HS-5 (cell line): Measurements from ENCODE around the gene GMCL2.
"Not testable (repeated sequence)": the region's sequence is repeated elsewhere in the genome, so short reads cannot be mapped to it uniquely, and the experiment has no call there.

Source experiments
- DNase-seq: peaks from one replicate; pipeline ENCODE4 v3.0.0-alpha.2; 2012; ENCODE audit warnings: low read depth

The GMCL2 gene, protein sequence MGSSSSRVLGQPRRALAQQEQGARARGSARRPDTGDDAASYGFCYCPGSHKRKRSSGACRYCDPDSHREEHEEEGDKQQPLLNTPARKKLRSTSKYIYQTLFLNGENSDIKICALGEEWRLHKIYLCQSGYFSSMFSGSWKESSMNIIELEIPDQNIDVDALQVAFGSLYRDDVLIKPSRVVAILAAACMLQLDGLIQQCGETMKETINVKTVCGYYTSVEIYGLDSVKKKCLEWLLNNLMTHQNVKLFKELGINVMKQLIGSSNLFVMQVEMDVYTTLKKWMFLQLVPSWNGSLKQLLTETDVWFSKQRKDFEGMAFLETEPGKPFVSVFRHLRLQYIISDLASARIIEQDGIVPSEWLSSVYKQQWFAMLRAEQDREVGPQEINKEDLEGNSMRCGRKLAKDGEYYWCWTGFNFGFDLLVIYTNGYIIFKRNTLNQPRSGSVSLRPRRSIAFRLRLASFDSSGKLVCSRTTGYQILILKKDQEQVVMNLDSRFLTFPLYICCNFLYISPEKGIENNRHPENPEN

DNA sequence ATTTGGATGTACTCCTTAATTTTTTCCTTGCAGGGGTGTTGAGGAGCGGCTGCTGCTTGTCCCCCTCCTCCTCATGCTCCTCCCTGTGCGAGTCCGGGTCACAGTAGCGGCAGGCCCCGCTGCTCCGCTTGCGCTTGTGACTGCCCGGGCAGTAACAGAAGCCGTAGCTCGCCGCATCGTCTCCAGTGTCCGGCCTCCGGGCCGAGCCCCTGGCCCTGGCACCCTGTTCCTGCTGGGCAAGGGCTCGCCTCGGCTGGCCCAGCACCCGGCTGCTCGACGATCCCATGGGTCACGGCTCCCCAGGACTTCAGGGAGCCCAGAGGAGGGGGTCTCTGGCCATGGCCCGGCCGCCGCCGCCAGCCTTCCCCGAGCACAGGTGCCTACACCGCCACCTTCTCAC is at the start of gene GMCL2:
Gene GMCL2, minus strand, starts transcription at position 358 of the 400 bp plus-strand sequence. Its CDS starts 72 bp downstream, at position 286.
- no peak for DNase-seq

DNA sequence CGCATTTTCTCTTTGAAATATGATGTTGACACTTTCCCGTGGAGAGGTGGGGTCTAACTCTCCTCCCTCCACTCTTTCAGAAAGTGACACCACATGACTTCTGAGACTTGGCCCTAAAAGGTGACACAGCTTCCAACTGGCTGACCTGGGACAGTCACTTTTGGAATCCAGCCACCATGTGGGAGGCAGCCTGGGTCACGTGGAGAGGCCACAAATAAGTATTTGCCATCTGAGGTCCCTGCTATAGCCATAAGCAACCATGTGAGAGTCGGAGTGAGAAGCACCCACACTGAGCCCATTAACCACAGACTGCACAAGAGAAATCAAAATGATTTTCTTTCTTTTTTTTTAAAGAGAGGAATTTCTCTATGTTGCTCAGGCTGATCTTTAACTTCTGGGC is 49.5 kb upstream of the GMCL2 start:
- no peak for DNase-seq

DNA sequence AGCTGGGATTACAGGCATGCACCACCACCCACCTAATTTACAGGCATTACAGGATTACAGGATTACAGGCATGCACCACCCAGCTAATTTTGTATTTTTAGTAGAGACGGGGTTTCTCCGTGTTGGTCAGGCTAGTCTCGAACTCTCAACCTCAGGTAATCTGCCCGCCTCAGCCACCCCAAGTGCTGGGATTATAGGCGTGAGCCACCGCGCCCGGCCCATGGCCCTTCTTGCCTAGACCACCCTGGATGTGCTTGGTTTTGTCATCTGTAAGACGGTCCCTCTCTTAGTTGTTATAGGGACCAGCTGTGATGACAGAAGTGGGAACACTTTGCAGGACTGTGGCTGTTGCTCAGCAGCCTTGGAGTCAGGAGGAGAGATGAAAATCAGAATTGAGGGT is 49.0 kb upstream of the GMCL2 start:
- DNase-seq, result no peak

DNA sequence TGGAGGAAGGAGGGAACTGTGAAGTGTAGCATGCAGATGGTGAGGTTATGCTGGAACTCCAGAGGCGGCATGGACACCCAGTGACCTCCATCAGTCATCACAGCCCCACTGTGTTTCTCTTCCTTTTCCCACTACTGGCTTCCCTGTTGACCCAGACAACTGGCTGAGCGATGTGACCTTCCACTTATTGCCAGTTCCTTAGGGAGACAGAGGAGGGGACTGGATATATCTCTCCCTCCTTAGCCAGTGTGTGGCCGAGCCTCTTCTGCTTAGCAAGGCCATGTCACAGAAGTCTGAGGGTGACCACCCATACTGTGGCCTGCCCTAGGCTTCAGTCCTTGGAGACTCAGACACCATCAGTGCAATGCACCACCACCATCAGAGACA is 48.4 kb upstream of the GMCL2 start:
- no peak for DNase-seq

DNA sequence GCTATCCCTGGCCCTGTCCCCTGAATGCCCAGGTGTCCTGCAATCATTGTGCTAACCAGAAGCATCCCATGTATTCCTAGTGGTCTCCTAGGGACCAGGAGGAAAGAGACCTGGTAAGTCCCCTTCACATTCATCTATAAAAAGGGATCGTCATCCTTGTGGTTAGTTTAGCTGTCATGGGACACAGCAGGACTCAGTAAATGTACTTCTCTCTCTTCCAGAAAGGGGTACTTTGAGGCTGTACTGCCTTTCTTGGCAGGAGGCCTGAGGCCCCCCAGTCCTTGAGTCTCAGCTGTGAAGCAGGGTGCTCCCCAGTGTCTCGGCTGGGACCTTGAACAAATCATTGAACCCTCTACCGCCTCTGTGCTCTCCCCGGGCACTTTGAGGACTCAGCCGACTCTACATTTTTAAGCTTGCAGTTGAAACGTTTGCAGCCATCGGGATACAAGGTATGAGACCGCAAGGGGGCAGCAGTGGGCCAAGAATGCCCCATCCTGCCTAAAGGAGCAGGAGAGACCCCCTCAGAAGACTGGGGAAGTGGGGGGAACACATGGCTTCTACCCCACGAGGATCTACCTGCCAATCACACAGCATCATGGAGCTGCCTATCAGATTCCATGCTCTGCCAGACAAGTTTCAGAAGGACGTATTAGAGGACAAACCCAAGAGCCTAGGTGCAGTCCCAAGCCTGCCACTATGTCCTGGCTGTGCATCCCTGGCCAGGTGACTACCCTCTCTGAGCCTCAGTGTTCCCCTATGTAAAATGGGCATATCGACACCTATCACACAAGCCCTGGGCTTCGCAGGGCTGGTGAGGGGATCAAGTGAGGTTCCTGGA is 47.8 kb upstream of the GMCL2 start:
- no peak for DNase-seq

DNA sequence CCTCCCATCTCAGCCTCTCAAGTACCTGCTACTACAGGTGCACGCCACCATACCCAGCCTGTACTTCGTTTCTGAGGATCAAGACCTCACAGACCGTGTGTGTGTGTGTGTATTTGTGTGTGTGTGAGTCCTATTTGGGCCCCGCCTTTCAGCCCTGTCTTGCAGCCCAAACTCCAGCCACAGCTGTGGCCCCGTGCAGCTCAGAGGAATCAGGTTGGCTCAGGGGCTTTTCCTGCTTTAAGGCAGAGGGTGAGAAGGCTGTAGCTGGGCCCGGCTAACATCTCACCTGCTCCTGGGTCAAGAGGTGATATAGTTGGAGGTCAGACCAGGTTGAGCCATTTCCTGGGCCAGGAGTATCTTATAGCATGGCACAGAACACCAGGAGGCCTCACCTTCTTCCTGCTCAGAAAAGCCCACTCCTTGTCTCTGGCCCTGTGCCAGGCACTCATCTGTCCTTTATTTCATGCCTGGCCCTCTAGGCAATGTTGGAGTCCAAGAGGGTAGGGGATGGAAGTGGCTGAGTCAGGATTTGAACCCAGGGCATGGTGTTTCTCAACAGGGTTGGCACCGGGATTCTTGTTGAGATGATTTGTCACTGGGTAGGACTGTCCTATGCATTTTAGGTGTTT is 47.1 kb upstream of the GMCL2 start:
- DNase-seq, result no peak

DNA sequence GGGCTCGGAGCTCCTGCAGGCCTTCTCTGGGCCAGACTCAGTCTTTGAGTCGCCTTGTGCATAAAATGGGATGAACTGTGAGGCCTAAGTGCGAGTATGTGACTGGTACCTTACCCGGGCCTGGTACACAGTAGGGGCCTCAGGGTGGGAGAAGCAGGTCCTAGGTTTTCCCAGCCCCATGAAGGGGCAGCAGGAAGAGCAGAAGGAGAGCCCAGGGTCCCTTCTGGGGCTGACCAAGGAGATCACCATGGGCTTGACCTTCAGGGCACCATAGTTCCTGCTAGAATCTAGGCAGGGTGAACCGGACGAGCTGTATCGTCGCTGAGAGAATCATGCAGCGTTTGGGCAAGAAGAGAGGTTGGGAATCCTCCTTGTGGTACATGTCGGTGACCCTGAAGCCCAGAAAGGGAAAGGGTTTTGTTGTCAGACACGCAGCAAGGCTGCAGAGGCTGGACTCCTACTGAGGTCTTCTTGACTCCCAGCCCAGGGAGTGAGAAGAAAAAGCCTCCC is 45.8 kb upstream of the GMCL2 start:
- no peak for DNase-seq

DNA sequence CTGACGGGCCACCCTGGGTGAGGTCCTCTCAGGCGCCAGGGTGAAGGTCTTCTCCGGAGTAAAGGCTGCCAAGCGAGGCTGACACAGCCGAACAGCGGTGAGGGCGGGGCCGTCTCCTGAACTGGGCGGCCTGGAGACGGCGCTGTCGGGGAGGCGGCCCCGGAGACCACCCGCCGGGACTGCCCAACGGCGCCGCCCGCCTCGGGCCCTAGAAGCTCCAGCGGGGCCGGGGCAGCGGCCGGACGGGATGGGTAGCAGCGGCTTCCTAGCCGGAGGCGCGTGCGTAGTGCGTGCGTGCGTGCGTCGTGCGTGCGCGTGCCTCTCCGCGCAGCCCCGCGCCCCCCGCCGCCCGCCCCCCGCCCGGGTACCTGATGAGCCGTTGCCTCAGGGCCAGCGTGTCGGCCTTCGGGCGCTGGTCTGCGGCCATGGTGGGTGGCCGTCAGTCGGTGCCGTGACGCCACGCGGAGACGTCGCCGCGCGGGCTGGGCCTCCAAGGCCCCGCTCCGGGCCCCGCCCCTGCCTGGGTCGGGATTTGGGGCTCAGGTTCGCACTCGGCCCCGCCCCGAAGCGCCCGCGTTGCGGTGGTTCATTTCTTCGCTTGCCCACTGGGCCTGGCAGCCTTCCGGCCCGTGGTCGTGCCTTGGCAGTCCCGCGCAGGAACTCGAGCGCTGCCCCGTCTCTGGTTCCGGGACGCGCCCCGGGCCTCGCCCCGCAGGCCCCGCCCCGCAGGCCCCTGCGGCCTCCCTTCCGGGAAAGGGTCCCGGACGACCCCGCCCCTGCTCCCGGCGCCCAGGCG is 45.2 kb upstream of the GMCL2 start, which contains the start of gene PHYKPL:
Gene PHYKPL, minus strand, starts transcription at position 679 of the 796 bp plus-strand sequence. Its CDS starts 252 bp downstream, at position 427.
- DNase-seq, result no peak

DNA sequence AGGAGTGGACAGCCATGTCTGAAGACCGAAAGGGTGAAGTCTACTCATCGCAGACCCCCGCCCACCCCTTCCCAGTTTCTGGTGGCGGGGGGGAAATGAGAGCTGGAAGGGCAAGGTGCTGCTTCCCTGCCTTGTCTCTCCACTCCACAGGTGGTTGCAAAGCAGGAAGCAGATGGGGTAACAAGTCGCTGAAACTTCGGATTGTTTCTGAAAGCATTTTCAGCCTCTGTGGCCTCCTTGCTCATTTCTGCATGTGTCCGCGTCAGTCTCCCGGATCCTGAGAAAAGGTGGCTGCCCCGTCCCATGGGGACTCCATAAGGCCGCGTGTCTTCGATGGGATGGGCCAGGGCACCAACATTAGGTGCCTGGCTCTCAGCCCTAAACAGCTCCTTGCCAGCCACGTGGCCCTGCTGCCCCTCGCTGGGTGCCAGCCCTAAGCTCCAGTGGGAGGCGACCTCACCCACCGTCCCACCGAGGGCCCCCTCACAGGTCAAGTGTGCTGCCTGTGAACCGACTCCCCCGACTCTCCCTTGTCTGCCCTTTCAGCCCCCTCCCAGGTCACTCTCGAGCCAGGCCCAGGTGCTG is 44.5 kb upstream of the GMCL2 start:
- DNase-seq, result no peak

DNA sequence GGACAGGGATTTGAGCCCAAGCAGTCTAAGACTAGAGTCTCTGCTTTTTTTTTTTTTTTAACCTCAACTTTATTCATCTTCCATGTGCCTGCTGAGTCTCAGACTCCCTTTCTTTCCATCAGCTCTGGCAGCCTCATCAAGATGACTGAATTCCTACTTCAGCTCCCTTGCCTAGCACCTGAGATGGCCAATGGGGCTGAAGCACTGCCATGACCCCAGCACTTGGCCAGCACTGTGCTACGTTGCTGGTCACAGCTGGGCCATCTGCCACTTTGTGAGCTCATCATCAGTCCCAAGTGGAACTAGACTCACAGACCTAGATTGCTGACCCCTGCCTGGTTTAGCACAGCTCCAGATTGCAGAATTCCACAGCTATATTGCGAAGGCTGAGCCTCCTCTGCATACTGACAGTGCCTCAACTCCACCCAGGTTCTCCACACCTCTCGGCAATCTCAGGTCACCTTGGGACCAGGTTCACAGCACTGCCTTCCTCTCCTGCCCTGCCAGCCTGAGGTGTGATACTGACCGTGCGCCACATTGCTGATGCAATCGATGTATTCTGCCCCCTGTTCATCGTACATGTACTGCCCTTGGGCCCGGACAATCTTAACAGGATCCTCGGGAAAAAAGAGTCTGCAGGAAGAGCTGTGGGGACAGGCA is 43.8 kb upstream of the GMCL2 start:
- no peak for DNase-seq

DNA sequence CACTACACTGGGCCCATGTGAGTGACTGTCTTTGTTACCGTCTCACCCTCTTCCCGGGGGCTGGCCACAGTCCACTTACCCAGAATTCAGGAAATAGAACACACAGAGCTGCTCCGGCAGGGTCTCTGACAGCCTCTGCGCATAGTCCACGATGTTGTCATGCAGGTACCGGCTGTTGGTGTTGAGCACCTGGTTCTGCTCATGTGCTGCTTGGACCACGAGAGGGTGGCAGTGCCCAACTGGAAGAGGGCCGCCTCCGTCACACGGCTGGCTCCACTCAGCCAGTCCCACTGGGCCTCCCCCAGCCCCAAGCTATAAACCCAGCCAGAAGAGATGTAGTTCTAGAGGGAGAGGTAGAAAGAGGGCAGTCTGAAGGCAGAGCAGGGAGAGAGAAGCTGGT is 42.7 kb upstream of the GMCL2 start:
- DNase-seq, result no peak

DNA sequence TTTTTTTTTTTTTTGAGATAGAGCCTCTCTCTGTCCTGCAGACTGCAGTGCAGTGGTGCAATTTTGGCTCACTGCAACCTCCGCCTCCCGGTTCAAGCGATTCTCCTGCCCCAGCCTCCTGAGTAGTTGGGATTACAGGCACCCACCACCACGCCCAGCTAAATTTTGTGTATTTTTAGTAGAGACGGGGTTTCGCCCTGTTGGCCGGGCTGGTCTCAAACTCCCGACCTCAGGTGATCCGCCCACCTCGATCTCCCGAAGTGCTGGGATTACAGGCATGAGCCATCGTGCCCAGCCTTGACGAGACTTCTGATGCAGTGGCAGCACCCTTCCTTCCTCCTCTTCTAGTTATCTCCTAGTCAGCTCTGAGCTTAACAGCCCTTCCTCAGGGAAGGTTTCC is 41.9 kb upstream of the GMCL2 start:
- DNase-seq, result not testable (repeated sequence)

DNA sequence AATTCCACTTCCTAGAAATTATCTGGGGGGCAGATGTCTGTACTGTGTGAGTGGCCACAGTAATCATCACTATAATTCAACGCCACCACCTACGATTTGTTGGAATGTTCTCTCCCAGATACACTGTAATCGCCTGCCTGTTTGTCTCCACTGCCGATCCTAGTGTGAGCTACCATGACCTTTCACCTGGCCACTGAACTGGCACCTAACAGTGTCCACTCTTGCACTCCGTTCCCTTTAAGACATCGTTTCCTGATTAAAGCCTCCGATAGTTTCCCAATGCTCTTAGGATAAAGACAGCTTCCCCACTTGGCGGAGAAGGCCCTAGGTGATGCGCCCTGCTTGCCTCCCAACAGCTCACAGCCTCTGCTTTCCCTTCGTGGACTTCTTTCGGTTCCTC is 41.4 kb upstream of the GMCL2 start:
- DNase-seq, result no peak

DNA sequence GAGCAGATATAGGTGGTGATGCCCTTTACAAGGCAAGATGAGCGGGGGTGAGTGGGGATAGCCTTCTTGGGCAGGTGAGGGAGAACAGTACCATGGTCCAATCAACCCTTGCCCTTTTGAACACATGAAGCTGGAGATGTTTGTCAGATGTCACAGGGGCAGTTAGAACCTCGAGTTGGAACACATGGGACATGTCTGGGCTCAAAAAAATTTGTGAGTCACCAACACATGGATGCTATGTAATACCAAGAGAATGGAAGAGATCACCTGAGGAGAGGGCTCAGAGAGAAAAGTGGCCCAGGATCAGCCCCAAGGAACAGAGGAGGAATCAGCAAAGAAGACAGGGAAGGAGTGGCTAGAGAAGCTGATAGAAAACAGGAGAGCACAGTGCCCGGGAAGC is 40.8 kb upstream of the GMCL2 start:
- no peak for DNase-seq

DNA sequence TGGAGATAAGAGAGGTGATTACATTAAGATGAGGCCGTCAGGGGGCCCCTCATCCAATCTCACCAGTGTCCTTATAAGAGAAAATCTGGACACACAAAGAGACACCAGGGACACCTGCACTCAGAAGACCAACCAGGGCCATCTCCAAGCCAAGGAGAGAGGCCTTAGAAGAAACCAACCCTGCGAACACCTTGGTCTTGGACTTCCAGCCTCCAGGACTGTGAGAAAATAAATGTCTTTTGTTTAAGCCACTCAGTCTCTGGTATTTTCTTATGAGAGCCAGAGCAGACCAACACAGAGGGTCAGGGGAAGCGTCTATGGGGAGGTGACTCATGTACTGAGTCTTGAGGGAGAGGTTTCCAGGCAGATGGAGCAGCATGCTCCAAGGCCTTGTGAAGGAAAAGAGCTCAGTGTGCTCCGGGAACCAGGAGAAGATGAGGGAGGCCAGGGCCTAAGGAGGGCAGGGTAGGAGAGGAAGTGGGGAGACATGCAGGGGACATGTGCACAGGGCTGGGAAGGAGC is 40.0 kb upstream of the GMCL2 start:
- DNase-seq, result no peak

DNA sequence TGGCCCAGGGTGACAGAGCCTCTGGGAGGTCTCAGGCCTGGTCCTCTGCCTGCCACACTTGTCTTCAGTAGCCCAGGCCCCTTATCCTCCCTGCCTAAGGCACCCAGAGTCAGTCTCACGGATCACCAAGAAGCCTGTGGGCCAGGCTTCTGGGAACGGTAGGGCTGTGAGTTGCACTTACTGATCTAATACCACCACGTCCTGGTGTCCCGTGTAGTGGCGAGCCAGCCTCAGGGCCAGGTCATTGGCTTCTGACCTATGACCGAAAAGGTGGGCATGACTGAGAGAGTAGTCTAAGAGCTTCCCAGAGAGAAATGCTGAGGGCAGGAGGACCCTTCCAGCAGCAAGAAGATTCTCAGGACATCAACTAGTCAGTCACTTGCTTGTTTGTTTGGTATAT is 38.0 kb upstream of the GMCL2 start:
- no peak for DNase-seq

DNA sequence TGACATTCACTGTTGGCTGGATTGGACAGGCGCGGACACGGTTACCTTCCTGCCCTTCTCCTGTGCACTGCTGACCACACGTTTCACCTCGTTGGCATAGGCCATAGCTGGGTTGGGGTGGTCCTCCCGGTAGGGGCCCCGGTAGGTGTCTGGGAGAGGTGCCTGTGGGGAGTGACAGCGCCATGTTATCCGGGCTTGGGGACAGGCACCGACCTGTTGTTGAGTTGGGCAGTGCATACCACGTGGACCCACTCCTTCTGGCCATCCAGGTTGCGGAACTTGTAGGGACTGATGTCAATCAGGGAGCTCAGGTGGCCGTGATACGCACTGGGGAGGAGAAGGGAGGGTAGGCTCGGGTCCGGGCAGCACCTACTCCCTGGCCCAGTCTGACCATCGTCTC is 37.2 kb upstream of the GMCL2 start:
- DNase-seq, result no peak

DNA sequence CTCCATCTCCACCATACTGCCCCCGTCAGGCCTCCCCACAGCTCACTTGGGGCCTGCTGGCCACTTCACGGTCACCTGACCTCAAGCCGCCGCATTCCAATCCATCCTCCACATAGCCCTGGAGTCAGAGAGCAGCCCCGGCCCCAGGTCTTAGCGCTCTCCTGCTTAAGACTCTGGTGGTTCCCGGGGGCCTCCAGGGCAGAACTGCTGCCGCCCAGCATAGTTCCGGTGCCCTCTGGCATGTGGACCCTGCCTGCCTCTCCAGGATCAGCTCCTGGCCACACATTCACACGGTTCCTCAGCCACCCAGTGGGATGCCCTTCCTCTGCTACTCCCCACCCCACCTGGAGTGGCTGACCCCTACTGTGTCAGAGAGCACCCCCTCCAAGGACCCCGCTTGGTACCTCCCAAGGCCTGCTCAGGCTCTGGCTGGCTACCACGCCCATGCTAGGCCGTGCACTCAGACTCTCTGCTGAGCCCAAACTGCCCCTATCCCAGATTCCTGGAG is 36.7 kb upstream of the GMCL2 start:
- no peak for DNase-seq

DNA sequence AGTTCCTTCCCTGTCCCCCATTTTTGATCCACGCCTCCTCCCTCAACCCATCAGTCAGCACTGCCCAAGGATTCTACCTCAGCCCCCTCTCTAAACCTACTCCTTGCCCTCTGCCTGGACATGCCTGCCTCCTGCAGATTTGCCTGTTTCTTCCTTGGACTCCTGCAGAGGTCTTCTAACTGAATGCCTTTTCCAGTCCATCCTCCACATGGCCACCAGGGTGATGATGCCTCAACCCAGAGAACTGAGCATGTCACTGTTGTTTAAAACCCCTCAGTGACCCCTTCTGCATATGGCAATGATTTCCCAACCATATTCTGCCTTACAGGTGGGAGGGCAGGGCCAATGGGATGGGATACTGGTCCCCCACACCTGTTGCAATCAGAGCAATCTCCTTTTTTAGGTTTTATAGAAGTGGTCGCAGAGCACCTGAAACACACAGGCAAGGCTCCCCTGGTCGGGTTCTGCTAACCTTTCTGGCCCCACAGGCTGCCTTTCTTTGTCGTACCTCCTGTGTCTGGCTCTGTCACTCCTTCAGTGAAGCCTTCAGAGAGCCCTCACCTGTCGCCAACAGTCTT is 36.1 kb upstream of the GMCL2 start:
- no peak for DNase-seq

DNA sequence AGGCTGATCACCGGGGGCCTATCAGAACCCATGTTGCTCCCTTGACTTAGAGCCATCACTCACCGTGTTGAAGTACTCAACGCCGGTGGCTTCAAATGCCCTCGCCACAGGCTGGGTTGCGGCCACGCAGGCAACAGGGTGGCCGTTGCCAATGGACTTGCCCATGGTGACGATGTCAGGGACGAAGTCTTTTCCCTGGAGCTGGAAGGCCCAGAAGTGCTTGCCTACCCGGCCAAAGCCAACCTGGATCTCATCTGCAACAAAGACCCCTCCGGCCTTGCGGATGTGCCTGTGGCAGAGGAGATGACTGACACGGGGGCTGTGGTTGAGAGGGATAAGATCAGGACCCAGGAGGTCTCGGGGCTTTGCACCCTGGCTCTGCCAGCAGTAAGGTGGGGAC is 35.1 kb upstream of the GMCL2 start:
- DNase-seq, result no peak
